LNCAP (cell line): ENCODE measurements around the gene EOGT.

Experiments used
- TF ChIP-seq, protein P1 (sequence below): fragments of 450-650 bp; IDR thresholded peaks from 2 replicates; pipeline ENCODE4 v1.5.1; 2017; ENCODE audit warnings: mild to moderate bottlenecking

Gene EOGT

DNA sequence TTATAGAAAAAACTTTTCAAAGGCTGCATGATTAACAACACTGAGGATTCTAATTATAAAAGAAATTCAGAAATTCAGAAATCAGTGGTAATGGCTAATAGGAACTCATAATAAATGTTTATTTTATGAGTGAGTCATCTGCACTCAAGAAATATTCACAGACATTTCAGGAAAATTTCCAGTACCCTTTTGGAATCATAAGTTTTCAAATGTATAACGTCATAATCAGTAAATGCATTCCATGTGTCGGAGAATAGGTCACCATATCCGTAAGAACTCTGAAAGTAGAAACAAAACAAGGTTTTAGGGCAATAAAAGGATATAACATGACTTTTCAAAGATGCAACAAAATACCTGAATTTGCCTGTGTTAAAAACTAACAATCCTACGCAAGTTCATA, 24.7 kb downstream of the EOGT start:
- TF ChIP-seq, protein P1, sequence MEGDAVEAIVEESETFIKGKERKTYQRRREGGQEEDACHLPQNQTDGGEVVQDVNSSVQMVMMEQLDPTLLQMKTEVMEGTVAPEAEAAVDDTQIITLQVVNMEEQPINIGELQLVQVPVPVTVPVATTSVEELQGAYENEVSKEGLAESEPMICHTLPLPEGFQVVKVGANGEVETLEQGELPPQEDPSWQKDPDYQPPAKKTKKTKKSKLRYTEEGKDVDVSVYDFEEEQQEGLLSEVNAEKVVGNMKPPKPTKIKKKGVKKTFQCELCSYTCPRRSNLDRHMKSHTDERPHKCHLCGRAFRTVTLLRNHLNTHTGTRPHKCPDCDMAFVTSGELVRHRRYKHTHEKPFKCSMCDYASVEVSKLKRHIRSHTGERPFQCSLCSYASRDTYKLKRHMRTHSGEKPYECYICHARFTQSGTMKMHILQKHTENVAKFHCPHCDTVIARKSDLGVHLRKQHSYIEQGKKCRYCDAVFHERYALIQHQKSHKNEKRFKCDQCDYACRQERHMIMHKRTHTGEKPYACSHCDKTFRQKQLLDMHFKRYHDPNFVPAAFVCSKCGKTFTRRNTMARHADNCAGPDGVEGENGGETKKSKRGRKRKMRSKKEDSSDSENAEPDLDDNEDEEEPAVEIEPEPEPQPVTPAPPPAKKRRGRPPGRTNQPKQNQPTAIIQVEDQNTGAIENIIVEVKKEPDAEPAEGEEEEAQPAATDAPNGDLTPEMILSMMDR: no peak

DNA sequence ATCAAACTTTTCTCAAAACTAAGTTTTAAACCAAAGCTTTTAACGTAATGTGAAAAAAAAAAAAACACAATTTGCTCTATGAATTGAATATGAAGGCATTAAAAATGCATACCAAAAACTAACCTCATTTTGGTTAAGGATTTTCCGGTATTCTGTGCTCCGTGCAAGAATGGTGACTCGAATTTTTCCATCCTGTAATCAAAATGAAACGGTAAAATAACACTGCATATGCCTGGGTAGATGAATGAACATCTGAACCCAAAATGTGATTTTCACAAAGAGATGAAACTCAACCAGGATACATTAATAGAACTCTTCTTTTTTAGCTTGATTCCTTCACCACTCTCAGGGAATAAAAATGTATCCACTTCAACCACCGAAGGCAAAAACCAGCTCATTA, 26.2 kb downstream of the EOGT start:
- TF ChIP-seq, protein P1: no peak

DNA sequence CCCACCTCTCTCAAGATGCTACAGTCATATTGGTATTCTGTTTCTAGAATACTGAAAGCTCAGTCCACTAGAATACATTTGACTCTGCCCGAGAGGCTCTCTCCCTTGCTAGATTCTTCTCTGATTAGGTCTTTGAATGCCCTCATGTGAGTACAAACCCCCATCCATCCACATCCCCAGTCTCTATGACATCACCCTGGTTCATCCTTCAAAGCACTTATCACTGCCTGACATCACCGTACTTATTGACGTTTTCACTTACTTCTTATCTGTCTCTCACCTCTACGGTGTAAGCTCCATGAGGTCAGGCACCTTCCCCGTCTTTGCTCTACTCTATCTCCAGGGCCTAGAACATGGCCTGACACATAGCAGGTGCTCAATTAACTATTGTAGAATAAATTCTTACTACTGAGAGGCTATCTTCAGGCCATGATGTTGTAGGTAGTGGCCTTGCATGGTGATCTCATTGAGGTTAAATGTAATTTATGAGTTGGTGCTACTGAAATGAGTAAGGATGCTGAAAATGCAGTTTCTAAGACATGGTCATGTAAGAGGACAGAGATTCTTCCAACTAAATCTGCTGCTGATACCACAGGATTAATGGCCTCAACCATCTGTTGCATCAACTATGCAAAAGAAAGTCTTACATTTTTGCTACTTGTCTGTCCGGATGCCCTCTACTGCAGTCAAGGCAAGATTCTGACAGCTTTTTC, 26.8 kb downstream of the EOGT start:
- TF ChIP-seq, protein P1: no peak

DNA sequence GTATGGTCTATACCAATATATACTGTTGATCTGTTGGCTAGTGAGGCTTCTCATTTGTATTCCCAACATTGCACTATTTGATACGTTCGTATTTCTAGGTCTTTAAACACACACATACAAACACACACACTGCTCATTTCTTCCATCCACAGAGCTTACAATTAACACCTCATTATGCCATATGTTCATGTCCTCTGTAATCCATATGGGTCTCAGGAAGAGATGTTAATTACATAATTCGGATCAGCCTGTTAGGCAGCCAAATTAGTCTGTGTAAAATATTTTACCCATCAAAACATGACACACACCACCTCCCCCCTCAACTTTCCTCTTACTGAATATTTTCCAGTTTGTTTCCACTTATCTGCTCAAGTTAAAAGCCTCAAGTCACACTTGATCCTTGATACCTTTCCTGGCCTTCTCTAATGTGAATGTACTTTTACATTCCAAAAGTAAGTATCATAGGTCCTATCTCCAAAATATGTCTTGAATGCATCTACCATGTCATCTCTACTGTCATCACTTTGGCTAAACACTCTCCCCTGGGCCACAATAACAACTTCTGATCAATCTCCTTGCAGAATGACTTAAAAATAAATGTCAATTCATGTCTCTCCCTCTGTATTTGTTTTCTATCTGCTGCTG, 28.2 kb downstream of the EOGT start:
- TF ChIP-seq, protein P1: no peak

DNA sequence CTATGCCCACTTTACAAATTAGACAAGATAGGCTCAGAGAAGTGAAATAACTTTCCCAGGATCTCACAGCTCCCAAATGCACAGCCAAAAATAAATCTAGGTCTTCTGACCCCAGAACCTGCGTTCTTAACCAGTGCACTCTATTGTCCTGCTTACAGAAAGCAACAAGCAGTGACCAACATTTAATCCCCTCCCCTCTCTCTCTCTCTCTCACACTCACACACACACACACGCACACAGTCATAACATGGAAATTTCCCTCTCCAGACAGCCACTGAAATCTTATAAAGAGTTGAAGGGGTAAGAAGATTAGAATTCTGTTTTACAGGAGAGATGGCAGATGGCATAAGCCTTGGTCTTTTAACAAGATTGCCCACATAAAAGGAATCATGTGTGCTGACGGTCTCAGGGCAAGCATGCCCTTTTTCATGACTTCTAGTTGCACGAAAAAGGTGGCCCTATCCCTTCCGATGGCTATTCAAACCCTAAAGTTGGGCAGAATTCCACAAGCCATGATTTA, 29.4 kb downstream of the EOGT start:
- TF ChIP-seq, protein P1: no peak

DNA sequence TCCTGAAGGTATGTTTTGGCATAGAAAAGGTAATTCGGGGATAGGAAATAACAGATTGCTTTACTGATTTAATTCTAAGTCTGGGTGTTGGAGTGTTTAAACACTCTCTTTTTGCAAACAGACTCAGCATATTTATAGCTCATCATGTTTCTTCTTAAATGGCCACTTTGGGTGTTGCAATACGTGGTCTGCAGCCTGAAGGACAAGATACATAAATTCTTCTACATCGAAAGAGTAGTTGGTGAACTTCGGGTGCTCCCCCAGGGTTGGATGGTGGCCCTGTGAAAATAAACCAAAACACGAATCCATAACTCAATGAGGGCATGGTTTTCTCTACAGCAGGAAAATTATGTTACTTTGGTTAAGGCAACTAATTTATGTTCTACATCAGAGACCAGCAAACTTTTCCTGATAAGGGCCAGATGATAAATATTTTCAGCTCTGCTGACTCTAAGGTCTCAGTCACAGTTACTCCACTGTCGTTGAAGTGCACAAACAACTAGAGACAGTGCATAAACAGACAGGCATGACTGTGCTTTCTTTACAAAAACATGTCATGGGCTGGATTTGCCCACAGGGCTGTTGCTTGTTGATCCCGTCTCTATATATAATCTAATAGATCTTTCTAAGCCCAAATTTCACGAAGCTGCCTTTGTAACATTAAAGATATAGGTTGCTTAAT, 35.9 kb downstream of the EOGT start:
- TF ChIP-seq, protein P1: no peak

DNA sequence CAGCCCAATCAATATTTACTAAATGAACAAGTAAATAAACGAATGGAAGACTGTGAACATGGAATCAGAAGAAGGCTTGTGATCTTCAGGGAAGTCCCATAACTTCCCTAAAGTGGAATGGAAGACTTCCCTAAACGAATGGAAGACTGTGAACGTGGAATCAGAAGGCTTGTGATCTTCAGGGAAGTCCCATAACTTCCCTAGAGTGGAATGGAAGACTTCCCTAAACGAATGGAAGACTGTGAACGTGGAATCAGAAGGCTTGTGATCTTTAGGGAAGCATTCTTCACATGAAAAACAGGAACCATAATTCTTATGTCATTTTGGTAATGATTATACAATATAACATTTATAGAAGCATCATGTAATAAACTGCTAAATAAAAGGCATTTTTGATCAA, 38.8 kb downstream of the EOGT start:
- TF ChIP-seq, protein P1: no peak
